Pancreas (tissue), 10 donors: ENCODE results near the gene NOC3L. TPM values are rescaled to one million over a fixed set of nuclear protein-coding genes. Genes with fewer than 3 reads are reported as not detected.

Experiments
- ATAC-seq, 4 donors: fragments of 200-7000 bp; cut with Tn5 transposase; one replicate each; pipeline versions ENCODE4 v1.8.0 to v1.9.1; 2020; ENCODE audit warnings: mild to moderate bottlenecking in 4 of 4, moderate library complexity in 4 of 4
- DNase-seq, 6 donors: peaks; one replicate each; pipeline ENCODE4 v3.0.0-alpha.2; 2020
- FAIRE-seq: peaks from 2 replicates; lab custom pipeline; 2012; peaks lifted over from hg19 to GRCh38; lab: Jason Lieb, UNC
- H3K27ac ChIP-seq, 4 donors: fragments of 200-600 bp; sonication (generic); 1 replicate in 3 of 4; 2 replicates in 1 of 4; pipeline versions ENCODE4 v1.5.0 to v1.8.0; 2020
- H3K27me3 ChIP-seq, 4 donors: fragments of 200-600 bp; one replicate each; pipeline ENCODE4 v1.8.0; 2021
- H3K36me3 ChIP-seq, 3 donors: fragments of 200-600 bp; sonication (generic) in 1 of 3; one replicate each; pipeline versions ENCODE4 v1.5.0 to v1.8.0; 2020 to 2021
- H3K4me1 ChIP-seq, 3 donors: fragments of 200-600 bp; one replicate each; pipeline ENCODE4 v1.8.0; 2021
- H3K4me3 ChIP-seq, 4 donors: fragments of 200-600 bp; sonication (generic) in 2 of 4; one replicate each; pipeline versions ENCODE4 v1.5.0 to v1.8.0; 2020 to 2021
- H3K9me3 ChIP-seq, 4 donors: fragments of 200-600 bp; one replicate each; pipeline ENCODE4 v1.8.0; 2021
- CTCF ChIP-seq, 4 donors: fragments of 200-600 bp; sonication (generic) in 3 of 4; IDR thresholded peaks; one replicate each; pipeline versions ENCODE4 v1.5.0 to v1.8.0; 2021; ENCODE audit warnings: antibody characterized with exemption in 4 of 4
- WGBS, 2 donors: extraction: QIAGEN DNeasy Blood & Tissue Kit; methylation state at CpG; one replicate each; pipeline ENCODE4 v1.1.7; 2013; 5-methylcytosine and 5-hydroxymethylcytosine counted together
- intact Hi-C, 3 donors: fragments of 100-400 bp; cut with DNase I; formaldehyde crosslinking; loops; one replicate each; pipeline versions ENCODE4 v1.11.1 to v1.14.2; 2022
- polyA plus RNA-seq, 2 donors: library from polyadenylated mRNA; stranded (reverse); fragments of 200-250 nt; gene quantifications; one replicate each; pipeline ENCODE4 v1.2.3, GENCODE V29; 2013
- total RNA-seq, 6 donors: library from RNA; stranded (reverse); fragmentation: NEBNext Ultra II Directional in 4 of 6; extraction: Animal tissue kit (Norgen Biotek cat#: 25700) in 4 of 6; gene quantifications; one replicate each; pipeline versions ENCODE4 v1.2.1 to v1.2.4, GENCODE V29; 2021 to 2023
- donor health status: healthy with polysubstance abuse.
- donor health status: DM: no; HTN: no; CAD: no; lungs with moderate emphysema.
- donor health status: DM: no; HTN: no; CAD: no.
- donor health status: control.
- donor health status: control.
- donor health status: Bipolar disorder and iron deficiency.
- donor health status: DM: yes; HTN: yes; CAD: no.
- donor health status: DM: no; HTN: no; CAD: no.
- donor health status: DM: no; HTN: no; CAD: no.
- donor health status: DM: yes; HTN: yes; CAD: no.

Gene NOC3L
- total and polyA plus RNA-seq, 8 donors: 3.3 to 9.4 (median 6.1) TPM

GRCh38 chr10:94316560-94316959 is 46.2 kb downstream of the NOC3L start:
- intact Hi-C loops: no loop called here
- ATAC-seq (no peak), DNase-seq (no peak), FAIRE-seq (no peak)
- no peak overlapping the region for H3K27ac ChIP-seq
- peaks cover 0 to 4% (median 0%) of the 10 kb centered on the region in 3 donors for H3K36me3 ChIP-seq
- WGBS, 2 donors: 42 to 58% methylated on average over 1 of the region's 1 CpG
- no peaks in the 10 kb centered on the region for H3K4me1 ChIP-seq
- no peak overlapping the region for H3K4me3 ChIP-seq
- H3K27me3 ChIP-seq: no peaks in the 10 kb centered on the region
- TF ChIP-seq CTCF (IDR thresholded peaks at IDR 0.05): no peak
- H3K9me3 ChIP-seq: no peaks in the 10 kb centered on the region

- no peak for TF ChIP-seq CTCF (IDR thresholded peaks at IDR 0.05)
- ATAC-seq (peak; percentile 26 to 64 (median 58)), FAIRE-seq (no peak), DNase-seq (no peak)
- WGBS, 2 donors: 9 to 18% methylated on average over 3 of the region's 3 CpGs
- H3K27ac ChIP-seq: no peak overlapping the region
- no peaks in the 10 kb centered on the region for H3K4me1 ChIP-seq
- H3K27me3 ChIP-seq: no peaks in the 10 kb centered on the region
- intact Hi-C loops: no loop called here
- H3K4me3 ChIP-seq: no peak overlapping the region
- H3K9me3 ChIP-seq: no peaks in the 10 kb centered on the region
- peaks cover 0 to 6% (median 0%) of the 10 kb centered on the region in 3 donors for H3K36me3 ChIP-seq
These were observed 46.7 kb downstream of the NOC3L start for GRCh38 chr10:94315975-94316464.

- Histone ChIP-seq H3K27me3 (no peaks in the 10 kb centered on the region), H3K4me1 (no peaks in the 10 kb centered on the region), H3K36me3 (peaks cover 0 to 13% (median 0%) of the 10 kb centered on the region in 3 donors), H3K27ac (no peak overlapping the region), H3K9me3 (no peaks in the 10 kb centered on the region), H3K4me3 (no peak overlapping the region)
- ATAC-seq (peak in 2 of 4 donors; percentile 17 to 30), FAIRE-seq (no peak), DNase-seq (no peak)
- intact Hi-C loops: no loop called here
- no peak for TF ChIP-seq CTCF (IDR thresholded peaks at IDR 0.05)
- 71 to 80% methylated on average over 3 of the region's 3 CpGs for whole genome bisulfite sequencing, 2 donors
These were observed 47.7 kb downstream of the NOC3L start for GRCh38 chr10:94315024-94315451.

GRCh38 chr10:94310369-94310768 is 52.4 kb downstream of the NOC3L start:
- no peak for ATAC-seq
- Histone ChIP-seq H3K27ac (no peak overlapping the region), H3K4me3 (no peak overlapping the region), H3K9me3 (no peaks in the 10 kb centered on the region), H3K4me1 (no peaks in the 10 kb centered on the region), H3K36me3 (peaks cover 0 to 31% (median 0%) of the 10 kb centered on the region in 3 donors), H3K27me3 (no peaks in the 10 kb centered on the region)
- TF ChIP-seq CTCF (IDR thresholded peaks at IDR 0.05): no peak
- no peak for DNase-seq
- intact Hi-C loops: no loop called here
- WGBS, 2 donors: 86 to 94% methylated on average over 6 of the region's 6 CpGs
- no peak for FAIRE-seq

GRCh38 chr10:94308866-94309265 is 53.9 kb downstream of the NOC3L start:
- WGBS, 2 donors: 88 to 91% methylated on average over 3 of the region's 3 CpGs
- no peak for TF ChIP-seq CTCF (IDR thresholded peaks at IDR 0.05)
- Histone ChIP-seq H3K36me3 (peaks cover 0 to 38% (median 0%) of the 10 kb centered on the region in 3 donors), H3K27me3 (no peaks in the 10 kb centered on the region), H3K4me3 (no peak overlapping the region), H3K4me1 (no peaks in the 10 kb centered on the region), H3K27ac (no peak overlapping the region), H3K9me3 (no peaks in the 10 kb centered on the region)
- FAIRE-seq: no peak
- intact Hi-C loops: no loop called here
- DNase-seq: no peak
- ATAC-seq: no peak
